Naive thymus-derived CD4-positive, alpha-beta T cell (primary cell): ENCODE data around the gene APOB. TPM values are rescaled to one million over a fixed set of nuclear protein-coding genes. Genes with fewer than 3 reads are reported as not detected.

Source experiments
- ATAC-seq: fragments of 150-1000 bp; cut with Tn5 transposase; 2 replicates; pipeline ENCODE4 v1.10.0; 2021; ENCODE audit warnings: mild to moderate bottlenecking, moderate library complexity
- CTCF ChIA-PET: fragments of 350-600 bp; sonication (Branson Sonifier 250); formaldehyde crosslinking; loops from one replicate; lab custom pipeline; 2021; ENCODE audit warnings: antibody characterized with exemption; lab: Charles Lee
- POLR2A ChIA-PET: fragments of 350-600 bp; sonication (Branson Sonifier 250); formaldehyde crosslinking; loops from one replicate; lab custom pipeline; 2021; ENCODE audit warnings: antibody characterized with exemption, inconsistent platforms; lab: Charles Lee
- DNase-seq, 9 donors: peaks; one replicate each; pipeline versions ENCODE4 v3.0.0 to v3.0.0-alpha.2; 2020 to 2022; ENCODE audit warnings: mixed read lengths in 1 of 9
- H3K27ac ChIP-seq: one replicate; pipeline ENCODE4 v1.7.0; 2013; ENCODE audit warnings: mild to moderate bottlenecking, low read depth, low read length, moderate library complexity
- H3K27me3 ChIP-seq, 2 donors: one replicate each; pipeline ENCODE4 v1.7.0; 2013; ENCODE audit warnings: low read length in 2 of 2, mild to moderate bottlenecking in 2 of 2, moderate library complexity in 2 of 2; ENCODE audit not compliant: control insufficient read depth in 2 of 2, insufficient read depth in 2 of 2
- H3K36me3 ChIP-seq, 3 experiments: 1 replicate in 2 of 3; 2 replicates in 1 of 3; pipeline ENCODE4 v1.7.0; 2013; ENCODE audit warnings: low read length in 3 of 3, mild to moderate bottlenecking in 3 of 3, moderate library complexity in 1 of 3; ENCODE audit not compliant: insufficient read depth in 3 of 3, control insufficient read depth in 2 of 3
- H3K4me1 ChIP-seq, 2 donors: one replicate each; pipeline ENCODE4 v1.7.0; 2013; ENCODE audit warnings: low read length in 2 of 2, mild to moderate bottlenecking in 2 of 2, moderate library complexity in 1 of 2; ENCODE audit not compliant: control insufficient read depth in 2 of 2, insufficient read depth in 2 of 2
- H3K4me3 ChIP-seq: 2 replicates; pipeline ENCODE4 v1.7.0; 2013; ENCODE audit warnings: mild to moderate bottlenecking, low read length
- H3K9me3 ChIP-seq, 3 experiments: 1 replicate in 2 of 3; 2 replicates in 1 of 3; pipeline ENCODE4 v1.7.0; 2013; ENCODE audit warnings: low read length in 3 of 3; ENCODE audit not compliant: control insufficient read depth in 2 of 3
- H3K27ac Mint-ChIP-seq, 9 donors: one replicate each; pipeline ENCODE4 v1.8.0; 2020 to 2022; ENCODE audit warnings: mixed read lengths in 9 of 9, mild to moderate bottlenecking in 8 of 9, moderate library complexity in 5 of 9, inconsistent platforms in 2 of 9
- H3K27me3 Mint-ChIP-seq, 5 donors: one replicate each; pipeline ENCODE4 v1.8.0; 2021 to 2022; ENCODE audit warnings: mixed read lengths in 5 of 5, mild to moderate bottlenecking in 1 of 5
- H3K36me3 Mint-ChIP-seq, 5 donors: one replicate each; pipeline ENCODE4 v1.8.0; 2020 to 2022; ENCODE audit warnings: mixed read lengths in 5 of 5, mild to moderate bottlenecking in 3 of 5, inconsistent platforms in 1 of 5
- H3K4me1 Mint-ChIP-seq, 7 donors: one replicate each; pipeline ENCODE4 v1.8.0; 2020 to 2022; ENCODE audit warnings: mixed read lengths in 7 of 7, mild to moderate bottlenecking in 3 of 7, inconsistent platforms in 1 of 7
- H3K4me3 Mint-ChIP-seq, 10 donors: one replicate each; pipeline ENCODE4 v1.8.0; 2020 to 2022; ENCODE audit warnings: mild to moderate bottlenecking in 10 of 10, mixed read lengths in 10 of 10, moderate library complexity in 6 of 10, inconsistent platforms in 2 of 10
- H3K9me3 Mint-ChIP-seq, 11 donors: one replicate each; pipeline ENCODE4 v1.8.0; 2020 to 2022; ENCODE audit warnings: mixed read lengths in 11 of 11, mild to moderate bottlenecking in 4 of 11, inconsistent platforms in 1 of 11, moderate library complexity in 1 of 11
- intact Hi-C, 2 donors: fragments of 100-400 bp; cut with micrococcal nuclease; formaldehyde crosslinking; loops; one replicate each; pipeline ENCODE4 v1.15.1; 2023
- polyA plus RNA-seq, 2 donors: library from polyadenylated mRNA; unstranded; fragments of 300-500 nt; fragmentation: Illumina TruSeq; gene quantifications; one replicate each; pipeline ENCODE4 v1.2.3, GENCODE V29; 2021
- total RNA-seq, 6 experiments: library from RNA in 5 of 6; stranded (reverse) in 5 of 6; gene quantifications; 1 replicate in 5 of 6; 2 replicates in 1 of 6; pipeline ENCODE4 v1.2.3 and lab custom pipeline; 2021 to 2026

APOB gene
- total and polyA plus RNA-seq, 7 experiments from 2014 or later, result not detected

- Mint-ChIP-seq H3K27me3 (peaks cover 0 to 11% (median 3%) of the 10 kb centered on the region in 5 donors), H3K4me3 (no peak overlapping the region), H3K36me3 (no peaks in the 10 kb centered on the region), H3K4me1 (no peaks in the 10 kb centered on the region), H3K9me3 (peaks cover 0 to 2% (median 0%) of the 10 kb centered on the region in 11 donors), H3K27ac (no peak overlapping the region)
- no peak overlapping the region for H3K4me3 ChIP-seq
- DNase-seq, result no peak
- no peaks in the 10 kb centered on the region for H3K36me3 ChIP-seq
- intact Hi-C loops, result no loop called here
- no peaks in the 10 kb centered on the region for H3K4me1 ChIP-seq
- no peaks in the 10 kb centered on the region for H3K27me3 ChIP-seq
- no peaks in the 10 kb centered on the region for H3K9me3 ChIP-seq
- H3K27ac ChIP-seq, result no peak overlapping the region
- ATAC-seq, result no peak
- ChIA-PET POLR2A (no interaction called here), CTCF (no interaction called here)
These were observed 49.7 kb downstream of the APOB start for GRCh38 chr2:20994130-20994529.

GRCh38 chr2:20992201-20992711 is 51.6 kb downstream of the APOB start:
- Histone ChIP-seq H3K36me3 (no peaks in the 10 kb centered on the region), H3K27me3 (no peaks in the 10 kb centered on the region), H3K4me1 (no peaks in the 10 kb centered on the region), H3K27ac (no peak overlapping the region), H3K4me3 (no peak overlapping the region), H3K9me3 (no peaks in the 10 kb centered on the region)
- ATAC-seq, result no peak
- no peak overlapping the region for H3K4me3 Mint-ChIP-seq
- no peaks in the 10 kb centered on the region for H3K36me3 Mint-ChIP-seq
- no peaks in the 10 kb centered on the region for H3K4me1 Mint-ChIP-seq
- no peak for DNase-seq
- no peak overlapping the region for H3K27ac Mint-ChIP-seq
- peaks cover 0 to 11% (median 3%) of the 10 kb centered on the region in 5 donors for H3K27me3 Mint-ChIP-seq
- intact Hi-C loops, result no loop called here
- peaks cover 0 to 2% (median 0%) of the 10 kb centered on the region in 11 donors for H3K9me3 Mint-ChIP-seq
- POLR2A ChIA-PET, result interaction anchor here (0.6 kb wide), 1 partner anchor 141 kb away, joined by 3 read pairs; no protein-coding TSS in a partner anchor
- CTCF ChIA-PET, result no interaction called here

- Histone ChIP-seq H3K4me1 (no peaks in the 10 kb centered on the region), H3K9me3 (no peaks in the 10 kb centered on the region), H3K36me3 (no peaks in the 10 kb centered on the region), H3K4me3 (no peak overlapping the region), H3K27ac (no peak overlapping the region), H3K27me3 (no peaks in the 10 kb centered on the region)
- ChIA-PET CTCF (no interaction called here), POLR2A (no interaction called here)
- intact Hi-C loops, result no loop called here
- H3K4me3 Mint-ChIP-seq, result no peak overlapping the region
- no peaks in the 10 kb centered on the region for H3K4me1 Mint-ChIP-seq
- ATAC-seq (no peak), DNase-seq (no peak)
- H3K27me3 Mint-ChIP-seq, result peaks cover 0 to 11% (median 2%) of the 10 kb centered on the region in 5 donors
- no peak overlapping the region for H3K27ac Mint-ChIP-seq
- no peaks in the 10 kb centered on the region for H3K36me3 Mint-ChIP-seq
- peaks cover 0 to 2% (median 0%) of the 10 kb centered on the region in 11 donors for H3K9me3 Mint-ChIP-seq
These were observed 53.1 kb downstream of the APOB start for GRCh38 chr2:20990442-20991430.

- H3K9me3 ChIP-seq, result no peaks in the 10 kb centered on the region
- no peak for ATAC-seq
- H3K27ac ChIP-seq, result no peak overlapping the region
- H3K4me1 ChIP-seq, result no peaks in the 10 kb centered on the region
- H3K9me3 Mint-ChIP-seq, result peaks cover 0 to 2% (median 0%) of the 10 kb centered on the region in 11 donors
- H3K36me3 ChIP-seq, result no peaks in the 10 kb centered on the region
- no peaks in the 10 kb centered on the region for H3K27me3 ChIP-seq
- no peaks in the 10 kb centered on the region for H3K4me1 Mint-ChIP-seq
- H3K4me3 Mint-ChIP-seq, result no peak overlapping the region
- H3K36me3 Mint-ChIP-seq, result no peaks in the 10 kb centered on the region
- H3K27ac Mint-ChIP-seq, result no peak overlapping the region
- intact Hi-C loops, result no loop called here
- no peak for DNase-seq
- POLR2A ChIA-PET, result no interaction called here
- H3K27me3 Mint-ChIP-seq, result peaks cover 0 to 11% (median 0%) of the 10 kb centered on the region in 5 donors
- no peak overlapping the region for H3K4me3 ChIP-seq
- CTCF ChIA-PET, result no interaction called here
These were observed 54.5 kb downstream of the APOB start for GRCh38 chr2:20989404-20989803.

GRCh38 chr2:20988905-20989304 is 55.0 kb downstream of the APOB start:
- no peaks in the 10 kb centered on the region for H3K36me3 ChIP-seq
- H3K9me3 ChIP-seq, result no peaks in the 10 kb centered on the region
- H3K4me3 ChIP-seq, result no peak overlapping the region
- H3K27ac ChIP-seq, result no peak overlapping the region
- Mint-ChIP-seq H3K36me3 (no peaks in the 10 kb centered on the region), H3K27me3 (peaks cover 0 to 11% (median 0%) of the 10 kb centered on the region in 5 donors), H3K27ac (no peak overlapping the region), H3K9me3 (peaks cover 0 to 2% (median 0%) of the 10 kb centered on the region in 11 donors), H3K4me1 (no peaks in the 10 kb centered on the region), H3K4me3 (no peak overlapping the region)
- H3K4me1 ChIP-seq, result no peaks in the 10 kb centered on the region
- CTCF ChIA-PET, result no interaction called here
- no peaks in the 10 kb centered on the region for H3K27me3 ChIP-seq
- DNase-seq, result no peak
- intact Hi-C loops, result no loop called here
- POLR2A ChIA-PET, result no interaction called here
- ATAC-seq, result no peak

- CTCF ChIA-PET, result no interaction called here
- intact Hi-C loops, result no loop called here
These were observed 57.6 kb downstream of the APOB start for GRCh38 chr2:20986024-20986939.

More at GRCh38 chr2:20986024-20986939, 57.6 kb downstream of the APOB start:
- Mint-ChIP-seq H3K27ac (no peak overlapping the region), H3K27me3 (peaks cover 2 to 13% (median 6%) of the 10 kb centered on the region in 5 donors), H3K4me1 (no peaks in the 10 kb centered on the region), H3K4me3 (no peak overlapping the region), H3K9me3 (no peaks in the 10 kb centered on the region), H3K36me3 (no peaks in the 10 kb centered on the region)
- no peaks in the 10 kb centered on the region for H3K9me3 ChIP-seq
- POLR2A ChIA-PET, result no interaction called here
- H3K36me3 ChIP-seq, result no peaks in the 10 kb centered on the region
- H3K4me1 ChIP-seq, result no peaks in the 10 kb centered on the region
- DNase-seq (no peak), ATAC-seq (no peak)
- no peak overlapping the region for H3K27ac ChIP-seq
- no peaks in the 10 kb centered on the region for H3K27me3 ChIP-seq
- H3K4me3 ChIP-seq, result no peak overlapping the region
